SK-N-MC (cell line): ENCODE results near the gene CEP68.

Source experiments
- EZH2 ChIP-seq: fragments of 200-600 bp; sonication (generic); IDR thresholded peaks from one replicate; pipeline ENCODE4 v1.6.1; 2017; ENCODE audit warnings: antibody characterized with exemption
- POLR2AphosphoS5 ChIP-seq: IDR thresholded peaks from 2 replicates; pipeline ENCODE4 v1.6.1; 2012; ENCODE audit warnings: mild to moderate bottlenecking, low read depth, low read length, borderline replicate concordance

GRCh38 chr2:65128297-65129190 lies 72.3 kb downstream of the CEP68 start:
- no peak for TF ChIP-seq POLR2AphosphoS5
- TF ChIP-seq EZH2: no peak
